Activated CD4-positive, alpha-beta T cell treated with anti-CD3 and anti-CD28 coated beads, Interleukin-2, amount 50 U/mL, for 24 hours (primary cell): ENCODE measurements around the gene RNF145.
A peak's percentile ranks its signal among the peaks of the same experiment; 100 is the strongest.

Experiments used
- DNase-seq, 2 donors: peaks; one replicate each; pipeline ENCODE4 v3.0.0-alpha.2; 2020; ENCODE audit warnings: low read depth in 1 of 2, low spot score in 1 of 2

RNF145 gene

GRCh38 chr5:159195775-159196174 is 13.6 kb downstream of the RNF145 start:
- no peak for DNase-seq

DNA sequence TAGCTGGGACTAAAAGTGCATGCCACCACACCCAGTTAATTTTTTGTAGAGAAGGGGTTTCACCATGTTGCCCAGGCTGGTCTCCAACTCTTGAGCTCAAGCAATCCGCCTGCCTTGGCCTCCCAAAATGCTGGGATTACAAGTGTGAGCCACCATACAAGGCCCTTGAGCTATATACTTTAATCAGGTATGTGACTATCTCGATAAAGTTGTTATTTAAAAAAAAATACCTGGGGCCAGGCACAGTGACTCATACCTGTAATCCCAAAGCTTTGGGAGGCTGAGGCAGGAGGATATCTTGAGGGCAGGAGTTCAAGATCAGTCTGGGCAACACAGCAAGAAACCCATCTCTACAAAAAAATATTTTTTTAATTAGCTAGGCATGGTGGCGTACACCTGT is 19.2 kb downstream of the RNF145 start:
- DNase-seq: no peak

- DNase-seq: no peak
Observed at GRCh38 chr5:159189310-159189709, 20.0 kb downstream of the RNF145 start.

GRCh38 chr5:159187719-159188118 is 21.6 kb downstream of the RNF145 start:
- DNase-seq: no peak

- DNase-seq: no peak
Observed at GRCh38 chr5:159186319-159186718, 23.0 kb downstream of the RNF145 start.

DNA sequence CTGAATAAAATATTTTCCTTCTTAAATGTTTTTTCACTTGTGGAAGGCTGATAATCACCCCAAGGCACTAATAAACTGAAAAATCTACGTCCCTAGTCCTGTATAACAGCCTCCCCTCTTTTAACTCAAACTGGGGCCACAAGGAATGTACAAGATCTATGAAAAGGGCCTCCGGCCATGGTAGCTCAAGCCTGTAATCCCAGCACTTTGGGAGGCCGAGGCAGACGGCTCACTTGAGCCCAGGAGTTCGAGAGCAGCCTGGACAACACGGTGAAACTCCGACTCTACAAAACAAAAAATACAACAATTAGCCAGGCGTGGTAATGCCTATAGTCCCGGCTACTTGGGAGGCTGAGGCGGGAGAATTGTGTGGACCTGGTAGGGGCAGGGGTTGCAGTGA is 23.6 kb downstream of the RNF145 start:
- no peak for DNase-seq

DNA sequence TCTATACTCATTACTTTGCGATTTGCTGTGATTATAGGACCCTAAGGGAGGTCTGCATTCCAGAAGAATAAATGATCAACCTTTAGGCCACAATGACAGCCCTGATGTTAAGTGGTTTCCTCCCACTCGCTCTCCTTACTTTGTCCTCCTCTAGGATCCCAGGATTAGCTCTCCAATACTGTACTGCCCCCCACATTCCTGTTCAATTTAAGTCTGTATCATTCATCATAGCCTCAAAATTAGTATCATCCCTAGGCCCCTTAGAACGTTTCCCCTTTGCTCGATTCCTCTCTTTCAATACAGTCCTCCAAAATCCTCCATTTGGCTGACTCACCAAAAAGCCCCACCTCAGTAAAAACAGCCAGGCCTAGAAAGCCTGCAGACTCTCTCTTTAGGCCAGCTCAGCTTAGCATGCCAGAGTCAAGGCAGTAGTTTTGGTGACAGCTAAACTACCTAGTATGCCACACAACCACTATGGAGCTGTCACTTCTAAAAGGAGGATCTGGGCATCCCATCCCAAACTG is 24.4 kb downstream of the RNF145 start:
- peak in 1 of 2 donors; percentile 52 for DNase-seq

DNA sequence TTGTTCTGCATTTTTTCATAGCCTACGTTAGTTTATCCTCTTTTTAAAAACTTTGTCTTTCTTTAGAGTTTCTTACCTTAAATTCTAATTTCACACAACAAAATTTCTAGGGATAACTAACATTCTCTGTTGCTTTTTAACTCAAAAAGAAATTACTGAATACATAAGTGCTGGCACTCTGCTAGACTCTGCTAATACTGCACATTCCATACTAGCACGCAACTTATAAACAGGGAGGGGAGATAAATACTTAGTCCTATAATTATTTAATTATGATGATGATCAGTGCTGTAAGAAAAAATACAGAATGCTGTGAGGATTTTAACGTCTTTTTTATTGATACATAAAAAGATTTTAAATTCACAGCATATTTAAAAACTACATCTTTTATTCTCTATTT is 25.1 kb downstream of the RNF145 start:
- no peak for DNase-seq

GRCh38 chr5:159183247-159183646 is 26.1 kb downstream of the RNF145 start:
- DNase-seq: no peak

DNA sequence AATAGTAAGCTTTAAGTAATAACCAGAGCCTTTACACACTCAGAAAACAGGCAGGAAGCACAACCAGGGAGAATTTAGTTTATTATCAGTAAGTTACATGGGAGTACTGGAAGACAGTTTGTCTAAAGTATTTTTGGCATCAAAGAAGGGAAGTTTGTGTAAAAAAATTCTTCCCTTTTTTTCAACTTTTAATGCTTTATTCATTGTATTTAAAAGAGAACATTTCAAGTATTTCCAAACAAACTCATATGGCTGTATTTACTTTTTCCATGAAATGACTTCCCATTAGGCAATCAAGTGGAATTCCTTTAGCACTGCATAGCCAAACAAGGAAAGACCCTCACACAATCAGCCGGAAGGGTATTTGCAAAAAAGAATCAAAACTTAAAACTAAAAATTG is 26.7 kb downstream of the RNF145 start:
- DNase-seq: no peak

DNA sequence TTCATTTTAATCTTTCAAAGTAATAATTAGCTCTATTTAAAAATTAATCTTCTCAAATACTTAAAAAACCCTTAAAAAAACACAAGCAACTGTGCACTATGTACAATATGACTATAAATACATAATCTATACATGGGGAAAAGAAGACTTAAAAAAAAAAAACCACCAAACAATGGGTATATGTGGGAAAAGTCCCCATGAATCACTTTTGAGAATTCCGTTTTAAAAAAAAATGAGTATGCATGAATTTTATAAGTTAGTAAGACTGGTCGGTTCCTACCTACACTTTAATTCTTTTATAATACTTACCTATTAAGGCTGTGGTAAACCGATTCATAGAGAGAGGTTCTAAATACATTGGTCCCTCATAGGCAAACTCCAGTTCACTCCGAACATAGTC is 27.7 kb downstream of the RNF145 start:
- no peak for DNase-seq

GRCh38 chr5:159181152-159181551 is 28.2 kb downstream of the RNF145 start:
- no peak for DNase-seq

DNA sequence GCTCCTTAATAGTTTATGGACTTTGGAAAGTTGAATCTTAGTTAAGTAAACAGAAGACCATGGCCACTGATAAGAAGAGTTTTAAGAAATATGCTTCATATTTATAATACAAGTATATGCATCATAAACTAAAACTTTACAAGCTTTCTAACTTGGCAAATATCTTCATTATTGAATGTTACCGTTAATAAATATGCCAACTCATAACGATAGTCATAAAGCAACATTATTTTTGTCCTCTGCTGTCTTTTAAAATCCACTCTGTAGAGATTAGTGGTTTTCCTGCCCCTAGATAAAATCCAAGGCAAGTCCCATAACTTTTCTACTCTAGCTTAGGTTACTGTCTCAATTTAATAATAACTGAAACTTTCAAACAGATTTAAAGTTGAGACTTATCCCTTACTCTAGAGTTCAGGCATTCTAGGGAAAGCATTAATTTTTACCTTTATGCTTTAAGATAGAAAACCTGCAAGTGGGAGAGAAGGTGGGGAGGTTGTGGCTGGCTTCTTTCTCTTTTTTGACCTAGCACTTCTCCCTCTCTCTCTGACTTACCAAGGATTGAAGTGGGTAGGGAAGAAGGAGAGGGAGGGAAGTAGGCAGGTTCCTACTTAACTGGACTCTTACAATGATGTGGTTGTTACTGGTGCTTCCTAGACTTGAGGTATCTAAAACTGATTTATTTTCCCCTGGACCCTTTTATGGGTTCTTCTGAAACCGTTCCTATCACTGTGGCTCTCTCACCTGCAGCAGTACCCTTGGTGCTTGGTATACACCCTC is 29.6 kb downstream of the RNF145 start:
- no peak for DNase-seq

GRCh38 chr5:159178978-159179377 is 30.4 kb downstream of the RNF145 start:
- peak in 1 of 2 donors; percentile 39 for DNase-seq

DNA sequence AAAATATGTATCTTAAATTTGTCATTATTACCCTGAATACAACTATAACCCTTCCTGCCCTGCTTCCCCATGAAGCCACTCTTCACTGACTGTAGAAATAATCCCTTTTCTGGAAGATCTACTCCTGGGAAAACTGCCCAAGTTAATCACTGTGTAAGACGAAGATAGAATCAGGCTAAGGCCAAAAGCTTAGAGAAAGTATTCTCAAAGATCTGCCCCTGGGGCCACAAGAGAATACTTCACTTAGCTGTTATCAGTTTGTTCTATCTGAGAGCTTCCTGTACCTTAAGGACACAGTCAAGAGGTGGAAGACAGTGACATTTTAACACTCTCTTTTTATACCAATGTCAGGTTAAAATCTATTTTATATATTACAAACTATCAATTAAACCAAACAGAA is 33.8 kb downstream of the RNF145 start:
- DNase-seq: no peak

DNA sequence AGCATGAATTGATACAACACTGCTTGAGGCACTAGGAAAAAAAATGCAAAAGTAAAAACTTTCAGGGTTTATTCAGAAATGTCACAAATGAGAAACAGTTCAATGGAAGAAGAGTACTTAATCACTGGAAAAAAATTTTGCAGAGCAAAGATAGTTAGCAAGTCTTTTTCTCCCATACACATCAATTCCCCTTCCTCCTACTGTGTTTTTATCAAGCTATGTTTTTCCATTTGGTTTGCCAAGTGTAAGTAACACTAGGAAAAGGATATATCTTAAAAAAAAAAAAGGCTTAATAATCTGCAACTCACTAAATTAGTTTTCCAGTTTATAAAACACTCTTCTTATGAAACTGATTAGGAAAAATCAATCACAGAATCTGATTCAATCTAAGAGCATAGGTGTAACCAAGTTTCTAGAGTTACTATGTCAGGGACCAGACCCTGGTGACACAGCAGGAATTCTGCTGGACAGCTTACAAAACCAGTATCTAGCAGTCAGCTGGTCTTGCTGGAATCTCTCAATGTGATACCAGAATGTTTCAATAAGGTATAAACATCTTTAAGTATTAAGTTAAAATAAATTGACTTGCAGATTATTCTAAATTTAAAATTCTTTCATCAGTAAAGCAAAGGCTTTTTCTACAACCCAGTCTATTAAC is 34.7 kb downstream of the RNF145 start:
- no peak for DNase-seq

- DNase-seq: no peak
Observed at GRCh38 chr5:159171274-159171673, 38.1 kb downstream of the RNF145 start.

DNA sequence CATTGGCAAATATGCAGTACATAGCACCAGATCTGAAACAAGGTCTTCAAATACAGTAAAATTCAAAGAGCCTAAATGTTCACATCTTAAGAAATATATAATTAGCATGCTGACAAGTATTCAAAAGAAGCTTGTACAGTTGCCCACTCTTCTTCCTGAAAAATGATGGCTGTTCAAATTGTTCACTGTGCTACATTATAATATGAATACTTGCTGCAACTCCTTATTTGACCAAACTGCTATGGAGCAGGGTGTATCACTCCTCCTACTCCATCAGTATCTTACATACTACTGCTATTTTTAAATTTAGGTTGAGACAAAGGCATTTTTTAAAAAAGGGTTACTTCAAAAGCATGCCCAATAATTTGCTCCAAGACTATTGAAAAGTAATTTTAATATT is 39.3 kb downstream of the RNF145 start:
- no peak for DNase-seq

DNA sequence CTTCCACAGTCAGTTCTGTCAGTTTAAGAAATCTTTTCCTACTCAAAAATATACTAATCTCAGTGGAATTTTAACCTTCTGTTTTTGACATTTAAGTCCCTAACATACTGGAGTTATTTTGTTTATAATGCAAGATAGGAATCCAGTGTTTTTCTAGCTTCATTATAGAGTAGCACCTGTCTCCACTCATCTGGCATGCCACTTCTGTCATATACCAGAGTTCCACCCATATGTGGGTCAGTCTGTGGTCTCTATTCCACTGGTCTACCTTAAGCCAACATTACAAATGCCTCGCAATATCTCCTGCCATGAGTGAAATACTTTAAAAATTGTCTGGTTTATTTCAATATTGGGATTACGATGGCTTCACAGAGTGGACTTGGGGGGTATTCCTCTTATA is 42.9 kb downstream of the RNF145 start:
- DNase-seq: no peak

- no peak for DNase-seq
Observed at GRCh38 chr5:159163701-159164046, 45.7 kb downstream of the RNF145 start.

DNA sequence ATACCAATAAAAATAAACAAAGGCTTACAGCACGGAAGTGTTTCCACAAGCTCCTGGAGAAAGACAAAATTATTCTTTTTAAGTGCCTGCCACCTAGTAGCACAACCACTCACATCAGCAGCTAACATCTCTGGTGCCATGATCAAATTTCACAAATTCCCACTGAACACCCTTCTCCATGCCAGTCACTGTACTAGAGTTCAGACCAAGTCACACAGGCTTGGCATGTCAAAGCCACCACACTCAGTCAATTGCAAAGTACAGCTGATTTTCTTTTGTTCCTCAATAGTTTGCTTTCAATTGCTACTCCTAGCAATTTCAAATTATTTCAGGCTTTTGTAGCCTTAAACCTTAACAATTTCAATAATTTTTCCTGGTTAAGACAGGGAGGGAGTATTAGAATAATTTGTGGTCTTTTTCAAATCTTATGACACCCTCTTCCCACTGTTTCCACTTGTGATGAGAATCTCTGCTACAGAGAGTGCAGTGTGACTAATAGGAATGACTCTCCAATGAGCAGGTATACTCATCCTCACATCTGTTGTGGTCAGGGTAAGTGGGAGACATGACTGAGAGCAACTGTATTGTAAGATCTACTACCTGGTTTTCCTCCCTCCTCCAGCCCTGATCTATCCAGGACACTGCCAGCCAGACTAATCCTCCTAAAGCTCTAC is 46.2 kb downstream of the RNF145 start:
- DNase-seq: peak in 1 of 2 donors; percentile 36
